SK-N-SH treated with all-trans-retinoic acid at 6 μM for 48 hours (cell line): ENCODE measurements around the gene DCLK1.

Experiments used
- ATAC-seq: fragments of 200-7000 bp; cut with Tn5 transposase; 3 replicates; pipeline ENCODE4 v1.9.1; 2020; ENCODE audit warnings: mild to moderate bottlenecking, moderate library complexity
- ARNTL ChIP-seq: fragments of 450-650 bp; formaldehyde crosslinking; IDR thresholded peaks from 2 replicates; pipeline ENCODE4 v1.5.0; 2020; ENCODE audit warnings: low read depth, mild to moderate bottlenecking, moderate library complexity, borderline replicate concordance
- BACH2 ChIP-seq: fragments of 250-450 bp; sonication (Bioruptor Pico); IDR thresholded peaks from 2 replicates; pipeline ENCODE4 v1.9.0; 2021; ENCODE audit warnings: mild to moderate bottlenecking, borderline replicate concordance
- CSDC2 ChIP-seq: fragments of 250-450 bp; sonication (Bioruptor Pico); IDR thresholded peaks from 2 replicates; pipeline ENCODE4 v1.5.0; 2020; ENCODE audit warnings: mild to moderate bottlenecking, moderate library complexity
- ESRRG ChIP-seq: fragments of 250-450 bp; sonication (Bioruptor Pico); IDR thresholded peaks from 2 replicates; pipeline ENCODE4 v1.6.1; 2021; ENCODE audit warnings: mild to moderate bottlenecking
- GLIS3 ChIP-seq: fragments of 250-450 bp; sonication (Bioruptor Pico); IDR thresholded peaks from 2 replicates; pipeline ENCODE4 v1.5.0; 2020; ENCODE audit warnings: mild to moderate bottlenecking, moderate library complexity
- OSR1 ChIP-seq: fragments of 250-450 bp; sonication (Bioruptor Pico); IDR thresholded peaks from 2 replicates; pipeline ENCODE4 v1.8.0; 2022; ENCODE audit warnings: moderate library complexity, mild to moderate bottlenecking, inconsistent platforms
- PATZ1 ChIP-seq: fragments of 250-450 bp; sonication (Bioruptor Pico); IDR thresholded peaks from 2 replicates; pipeline ENCODE4 v1.8.0; 2020; ENCODE audit warnings: mild to moderate bottlenecking, moderate library complexity, borderline replicate concordance
- PPARA ChIP-seq: fragments of 250-450 bp; sonication (Bioruptor Pico); IDR thresholded peaks from 2 replicates; pipeline ENCODE4 v1.5.0; 2020; ENCODE audit warnings: mild to moderate bottlenecking, borderline replicate concordance
- RARB ChIP-seq: fragments of 250-450 bp; sonication (Bioruptor Pico); IDR thresholded peaks from 2 replicates; pipeline ENCODE4 v1.8.0; 2021; ENCODE audit warnings: mild to moderate bottlenecking, moderate library complexity
- SNAI2 ChIP-seq: fragments of 250-450 bp; sonication (Bioruptor Pico); IDR thresholded peaks from 2 replicates; pipeline ENCODE4 v1.5.0; 2020; ENCODE audit warnings: mild to moderate bottlenecking, moderate library complexity
- TCF4 ChIP-seq: fragments of 250-450 bp; sonication (Bioruptor Pico); IDR thresholded peaks from 2 replicates; pipeline ENCODE4 v1.8.0; 2021; ENCODE audit warnings: mild to moderate bottlenecking, moderate library complexity, borderline replicate concordance
- TOX ChIP-seq: fragments of 250-450 bp; sonication (Bioruptor Pico); IDR thresholded peaks from 2 replicates; pipeline ENCODE4 v1.8.0; 2021; ENCODE audit warnings: mild to moderate bottlenecking, moderate library complexity, borderline replicate concordance
- ZC3H10 ChIP-seq: fragments of 250-450 bp; sonication (Bioruptor Pico); IDR thresholded peaks from 2 replicates; pipeline ENCODE4 v1.5.1; 2021; ENCODE audit warnings: mild to moderate bottlenecking, moderate library complexity
- ZFP3 ChIP-seq: fragments of 250-450 bp; sonication (Bioruptor Pico); IDR thresholded peaks from 2 replicates; pipeline ENCODE4 v1.5.0; 2020; ENCODE audit warnings: mild to moderate bottlenecking, moderate library complexity
- ZFP30 ChIP-seq: fragments of 450-650 bp; formaldehyde crosslinking; IDR thresholded peaks from 2 replicates; pipeline ENCODE4 v1.5.0; 2022; ENCODE audit warnings: mild to moderate bottlenecking, moderate library complexity
- ZNF70 ChIP-seq: fragments of 450-650 bp; formaldehyde crosslinking; IDR thresholded peaks from 2 replicates; pipeline ENCODE4 v1.5.0; 2020; ENCODE audit warnings: mild to moderate bottlenecking, moderate library complexity
- ZNF8 ChIP-seq: fragments of 450-650 bp; formaldehyde crosslinking; IDR thresholded peaks from 2 replicates; pipeline ENCODE4 v1.5.0; 2020; ENCODE audit warnings: mild to moderate bottlenecking, moderate library complexity
- TF ChIP-seq, protein P1 (sequence below): fragments of 250-450 bp; sonication (Bioruptor Pico); IDR thresholded peaks from 2 replicates; pipeline ENCODE4 v1.5.1; 2020; ENCODE audit warnings: low read depth, mild to moderate bottlenecking, moderate library complexity
- TF ChIP-seq, protein P2 (sequence below): fragments of 250-450 bp; sonication (Bioruptor Pico); IDR thresholded peaks from 2 replicates; pipeline ENCODE4 v1.8.0; 2021; ENCODE audit warnings: low read depth, mild to moderate bottlenecking, moderate library complexity, borderline replicate concordance
- TF ChIP-seq, protein P3 (sequence below): fragments of 250-450 bp; sonication (Bioruptor Pico); IDR thresholded peaks from 2 replicates; pipeline ENCODE4 v1.5.0; 2020; ENCODE audit warnings: mild to moderate bottlenecking, moderate library complexity

Gene DCLK1

DNA sequence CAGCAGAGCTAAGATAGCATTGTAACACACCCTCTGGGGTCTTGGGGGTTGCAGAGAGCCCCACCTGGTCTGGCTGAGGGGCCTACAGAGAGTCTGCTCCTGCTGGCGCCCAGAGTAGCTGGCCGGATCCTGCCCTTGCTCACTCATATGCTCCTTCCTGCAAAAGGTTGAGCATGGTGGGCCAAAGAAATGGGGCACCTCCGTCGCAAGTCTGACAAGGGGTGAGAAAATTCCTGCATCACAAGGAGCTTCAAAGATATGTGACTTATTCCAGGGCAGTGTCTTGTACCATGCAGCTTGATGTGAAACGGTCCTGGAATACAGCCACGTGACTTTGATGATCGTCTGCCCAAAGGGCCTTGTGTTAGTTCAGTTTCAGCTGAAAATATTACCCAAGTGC, 218.3 kb downstream of the DCLK1 start:
- no peak for ATAC-seq
- TF ChIP-seq, protein P1, sequence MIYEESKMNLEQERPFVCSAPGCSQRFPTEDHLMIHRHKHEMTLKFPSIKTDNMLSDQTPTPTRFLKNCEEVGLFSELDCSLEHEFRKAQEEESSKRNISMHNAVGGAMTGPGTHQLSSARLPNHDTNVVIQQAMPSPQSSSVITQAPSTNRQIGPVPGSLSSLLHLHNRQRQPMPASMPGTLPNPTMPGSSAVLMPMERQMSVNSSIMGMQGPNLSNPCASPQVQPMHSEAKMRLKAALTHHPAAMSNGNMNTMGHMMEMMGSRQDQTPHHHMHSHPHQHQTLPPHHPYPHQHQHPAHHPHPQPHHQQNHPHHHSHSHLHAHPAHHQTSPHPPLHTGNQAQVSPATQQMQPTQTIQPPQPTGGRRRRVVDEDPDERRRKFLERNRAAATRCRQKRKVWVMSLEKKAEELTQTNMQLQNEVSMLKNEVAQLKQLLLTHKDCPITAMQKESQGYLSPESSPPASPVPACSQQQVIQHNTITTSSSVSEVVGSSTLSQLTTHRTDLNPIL (CRISPR knock-in tag): no peak
- TF ChIP-seq CSDC2 (CRISPR knock-in tag) (no peak), RARB (CRISPR knock-in tag) (no peak), PATZ1 (CRISPR knock-in tag) (no peak), ZNF8 (CRISPR knock-in tag) (no peak)
- TF ChIP-seq, all 23 proteins: peak for 0

DNA sequence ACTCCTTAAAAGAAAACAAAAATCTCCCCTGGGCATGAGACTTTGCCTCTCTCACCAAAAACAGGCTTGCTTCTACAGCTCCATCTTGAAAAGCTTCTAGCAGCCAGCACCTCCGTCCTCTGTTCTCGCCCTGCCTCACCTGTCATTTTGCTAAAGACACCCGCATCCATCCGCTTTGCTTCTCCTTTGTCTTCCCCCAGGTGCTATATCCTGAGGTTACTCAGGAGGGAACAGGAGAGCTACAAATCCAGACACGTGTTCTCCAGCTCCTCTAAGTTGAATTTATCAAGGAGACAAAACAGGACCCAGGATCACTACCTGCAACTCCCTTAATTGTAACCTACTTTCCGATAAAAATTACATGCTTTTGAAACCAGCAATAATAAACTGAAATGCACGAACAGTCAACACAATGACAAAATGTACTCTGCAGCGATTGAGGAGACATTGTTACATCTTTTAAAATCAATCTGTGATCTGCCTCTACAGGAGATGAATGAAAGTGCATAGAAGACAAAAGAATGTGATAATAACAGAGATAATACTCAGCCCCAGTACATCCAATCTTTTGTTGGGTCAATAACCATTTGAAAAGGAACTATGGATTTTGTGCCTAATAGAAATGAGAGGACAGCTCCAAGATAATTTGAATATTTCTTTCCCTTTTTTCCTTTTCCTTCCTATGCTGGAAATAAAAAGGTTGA, 221.2 kb downstream of the DCLK1 start:
- no peak for TF ChIP-seq ZFP3 (CRISPR knock-in tag)
- ATAC-seq: 0 out of 3 replicates have a peak, but pooled peaks have one; percentile 44

GRCh38 chr13:35909091-35909490, 222.1 kb downstream of the DCLK1 start:
- ATAC-seq: no peak
- TF ChIP-seq PPARA: no peak
- no peak for TF ChIP-seq ZFP3 (CRISPR knock-in tag)
- TF ChIP-seq ZNF8 (CRISPR knock-in tag): no peak
- no peak for TF ChIP-seq ZC3H10 (CRISPR knock-in tag)
- TF ChIP-seq OSR1 (CRISPR knock-in tag): no peak
- TF ChIP-seq ARNTL (CRISPR knock-in tag): no peak
- no peak for TF ChIP-seq GLIS3 (CRISPR knock-in tag)
- no peak for TF ChIP-seq RARB (CRISPR knock-in tag)
- no peak for TF ChIP-seq BACH2
- TF ChIP-seq ESRRG (CRISPR knock-in tag): no peak
- TF ChIP-seq, protein P2, sequence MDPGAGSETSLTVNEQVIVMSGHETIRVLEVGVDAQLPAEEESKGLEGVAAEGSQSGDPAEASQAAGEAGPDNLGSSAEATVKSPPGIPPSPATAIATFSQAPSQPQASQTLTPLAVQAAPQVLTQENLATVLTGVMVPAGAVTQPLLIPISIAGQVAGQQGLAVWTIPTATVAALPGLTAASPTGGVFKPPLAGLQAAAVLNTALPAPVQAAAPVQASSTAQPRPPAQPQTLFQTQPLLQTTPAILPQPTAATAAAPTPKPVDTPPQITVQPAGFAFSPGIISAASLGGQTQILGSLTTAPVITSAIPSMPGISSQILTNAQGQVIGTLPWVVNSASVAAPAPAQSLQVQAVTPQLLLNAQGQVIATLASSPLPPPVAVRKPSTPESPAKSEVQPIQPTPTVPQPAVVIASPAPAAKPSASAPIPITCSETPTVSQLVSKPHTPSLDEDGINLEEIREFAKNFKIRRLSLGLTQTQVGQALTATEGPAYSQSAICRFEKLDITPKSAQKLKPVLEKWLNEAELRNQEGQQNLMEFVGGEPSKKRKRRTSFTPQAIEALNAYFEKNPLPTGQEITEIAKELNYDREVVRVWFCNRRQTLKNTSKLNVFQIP: no peak
- no peak for TF ChIP-seq TOX (CRISPR knock-in tag)
- no peak for TF ChIP-seq ZFP30 (CRISPR knock-in tag)
- no peak for TF ChIP-seq TCF4 (CRISPR knock-in tag)
- TF ChIP-seq SNAI2 (CRISPR knock-in tag): no peak

DNA sequence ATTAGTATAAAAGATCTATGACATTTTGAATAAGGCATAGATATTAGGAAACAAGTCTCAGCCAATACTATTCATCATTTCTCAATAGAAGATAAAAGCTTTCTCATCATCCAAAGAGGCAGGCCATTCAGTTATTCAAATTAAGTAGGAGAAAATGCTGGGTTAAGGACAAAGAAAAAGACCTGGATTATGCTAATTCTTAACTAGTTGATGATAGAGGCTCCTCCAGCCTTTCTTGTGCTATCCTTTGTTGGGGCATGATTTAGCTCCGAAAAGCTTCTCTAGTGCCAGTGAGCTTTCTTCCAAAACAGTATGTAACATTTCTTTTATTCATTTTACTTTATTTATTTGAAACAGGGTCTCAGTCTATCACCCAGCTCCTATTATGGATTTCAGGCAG, 223.0 kb downstream of the DCLK1 start:
- TF ChIP-seq ZFP3 (CRISPR knock-in tag): no peak
- TF ChIP-seq, all 23 proteins: peak for 0

DNA sequence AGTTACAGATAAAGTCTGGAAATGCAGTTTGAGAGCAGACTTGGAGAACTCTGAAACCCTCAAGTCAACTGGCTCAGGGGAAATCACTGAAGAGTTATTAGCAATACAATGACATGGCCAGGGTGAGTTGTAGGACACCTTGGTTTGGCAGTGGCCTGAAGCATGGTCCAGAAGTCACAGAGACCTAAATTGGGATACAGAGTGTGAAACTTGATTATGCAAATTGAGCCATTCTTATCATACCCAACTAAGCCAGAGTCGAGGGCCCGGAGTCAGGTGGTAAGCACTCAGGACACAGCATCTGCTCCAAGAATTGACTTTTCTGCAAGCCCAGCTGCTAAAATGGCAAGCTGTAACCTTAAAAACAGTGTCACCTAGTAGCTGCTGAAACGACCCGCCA, 224.5 kb downstream of the DCLK1 start:
- TF ChIP-seq SNAI2 (CRISPR knock-in tag) (no peak), RARB (CRISPR knock-in tag) (no peak), ZNF8 (CRISPR knock-in tag) (no peak), ARNTL (CRISPR knock-in tag) (no peak), TCF4 (CRISPR knock-in tag) (no peak), ZNF70 (CRISPR knock-in tag) (no peak), ZFP30 (CRISPR knock-in tag) (no peak), BACH2 (no peak), PATZ1 (CRISPR knock-in tag) (no peak), PPARA (no peak)
- TF ChIP-seq, protein P3, sequence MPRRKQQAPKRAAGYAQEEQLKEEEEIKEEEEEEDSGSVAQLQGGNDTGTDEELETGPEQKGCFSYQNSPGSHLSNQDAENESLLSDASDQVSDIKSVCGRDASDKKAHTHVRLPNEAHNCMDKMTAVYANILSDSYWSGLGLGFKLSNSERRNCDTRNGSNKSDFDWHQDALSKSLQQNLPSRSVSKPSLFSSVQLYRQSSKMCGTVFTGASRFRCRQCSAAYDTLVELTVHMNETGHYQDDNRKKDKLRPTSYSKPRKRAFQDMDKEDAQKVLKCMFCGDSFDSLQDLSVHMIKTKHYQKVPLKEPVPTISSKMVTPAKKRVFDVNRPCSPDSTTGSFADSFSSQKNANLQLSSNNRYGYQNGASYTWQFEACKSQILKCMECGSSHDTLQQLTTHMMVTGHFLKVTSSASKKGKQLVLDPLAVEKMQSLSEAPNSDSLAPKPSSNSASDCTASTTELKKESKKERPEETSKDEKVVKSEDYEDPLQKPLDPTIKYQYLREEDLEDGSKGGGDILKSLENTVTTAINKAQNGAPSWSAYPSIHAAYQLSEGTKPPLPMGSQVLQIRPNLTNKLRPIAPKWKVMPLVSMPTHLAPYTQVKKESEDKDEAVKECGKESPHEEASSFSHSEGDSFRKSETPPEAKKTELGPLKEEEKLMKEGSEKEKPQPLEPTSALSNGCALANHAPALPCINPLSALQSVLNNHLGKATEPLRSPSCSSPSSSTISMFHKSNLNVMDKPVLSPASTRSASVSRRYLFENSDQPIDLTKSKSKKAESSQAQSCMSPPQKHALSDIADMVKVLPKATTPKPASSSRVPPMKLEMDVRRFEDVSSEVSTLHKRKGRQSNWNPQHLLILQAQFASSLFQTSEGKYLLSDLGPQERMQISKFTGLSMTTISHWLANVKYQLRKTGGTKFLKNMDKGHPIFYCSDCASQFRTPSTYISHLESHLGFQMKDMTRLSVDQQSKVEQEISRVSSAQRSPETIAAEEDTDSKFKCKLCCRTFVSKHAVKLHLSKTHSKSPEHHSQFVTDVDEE (CRISPR knock-in tag): no peak
- ATAC-seq: no peak

More for the DNA sequence above, 223.0 kb downstream of the DCLK1 start:
- no peak for ATAC-seq
